B cell (primary cell): Measurements from ENCODE around the gene IRS1. TPM values are rescaled to one million over a fixed set of nuclear protein-coding genes. Genes with fewer than 3 reads are reported as not detected.

Experiments used
- ATAC-seq: fragments of 200-7000 bp; cut with Tn5 transposase; one replicate; pipeline ENCODE4 v1.10.0; 2021; ENCODE audit warnings: low read depth, mild to moderate bottlenecking, moderate number of reproducible peaks, moderate library complexity
- CTCF ChIA-PET: fragments of 350-600 bp; sonication (Branson Sonifier 250); formaldehyde crosslinking; loops from one replicate; lab custom pipeline; 2021; ENCODE audit warnings: antibody characterized with exemption, inconsistent platforms; lab: Charles Lee
- POLR2A ChIA-PET: fragments of 350-600 bp; sonication (Branson Sonifier 250); formaldehyde crosslinking; loops from one replicate; lab custom pipeline; 2021; ENCODE audit warnings: antibody characterized with exemption; lab: Charles Lee
- DNase-seq: peaks from one replicate; pipeline ENCODE4 v3.0.0; 2013
- H2AFZ ChIP-seq: 2 replicates; pipeline ENCODE4 v1.6.1; 2012; ENCODE audit warnings: mild to moderate bottlenecking, low read depth, low read length; ENCODE audit not compliant: insufficient read depth, poor library complexity, severe bottlenecking
- H3K27ac ChIP-seq, 2 donors: 1 replicate in 1 of 2; 2 replicates in 1 of 2; pipeline ENCODE4 v1.5.1; 2012 to 2013; ENCODE audit warnings: low read length in 2 of 2, mild to moderate bottlenecking in 2 of 2, moderate library complexity in 1 of 2
- H3K27me3 ChIP-seq, 4 experiments: fragments of 200-600 bp in 1 of 4; sonication (generic) in 1 of 4; replicated peaks in 1 of 4; 1 replicate in 2 of 4; 2 replicates in 2 of 4; pipeline versions ENCODE4 v1.6.1 to v1.7.0; 2013 to 2016; ENCODE audit warnings: low read length in 3 of 4, mild to moderate bottlenecking in 2 of 4, mixed read lengths in 1 of 4, moderate library complexity in 1 of 4; ENCODE audit not compliant: insufficient read depth in 4 of 4, control insufficient read depth in 3 of 4; ENCODE audit errors: control extremely low read depth in 1 of 4
- H3K36me3 ChIP-seq, 2 experiments: replicated peaks in 1 of 2; 1 replicate in 1 of 2; 2 replicates in 1 of 2; pipeline versions ENCODE4 v1.6.1 to v1.7.1; 2013; ENCODE audit warnings: low read length in 1 of 2; ENCODE audit not compliant: insufficient read depth in 2 of 2, control insufficient read depth in 1 of 2; ENCODE audit errors: control extremely low read depth in 1 of 2, extremely low read depth in 1 of 2
- H3K4me1 ChIP-seq, 2 donors: fragments of 200-600 bp in 1 of 2; sonication (generic) in 1 of 2; 1 replicate in 1 of 2; 2 replicates in 1 of 2; pipeline versions ENCODE4 v1.5.1 to v1.6.1; 2013 to 2017; ENCODE audit warnings: low read length in 2 of 2; ENCODE audit not compliant: control insufficient read depth in 2 of 2, insufficient read depth in 2 of 2
- H3K4me2 ChIP-seq: replicated peaks from 2 replicates; pipeline ENCODE3; 2012; ENCODE audit warnings: mild to moderate bottlenecking, low read depth, low read length; ENCODE audit not compliant: poor library complexity, severe bottlenecking
- H3K4me3 ChIP-seq, 5 experiments: fragments of 200-600 bp in 1 of 5; sonication (generic) in 1 of 5; 1 replicate in 3 of 5; 2 replicates in 2 of 5; pipeline versions ENCODE4 v1.5.1 to v1.7.0; 2011 to 2016; ENCODE audit warnings: low read length in 4 of 5, mild to moderate bottlenecking in 4 of 5, low read depth in 2 of 5, control low read depth in 1 of 5, moderate library complexity in 1 of 5; ENCODE audit not compliant: insufficient read depth in 1 of 5; ENCODE audit errors: control extremely low read depth in 1 of 5, extremely low read depth in 1 of 5
- H3K79me2 ChIP-seq: fragments of 200-600 bp; sonication (generic); one replicate; pipeline ENCODE4 v1.6.0; 2016; ENCODE audit warnings: low read length; ENCODE audit not compliant: control insufficient read depth, insufficient read depth
- H3K9ac ChIP-seq: fragments of 200-600 bp; sonication (generic); 2 replicates; pipeline ENCODE4 v1.6.1; 2017; ENCODE audit warnings: mild to moderate bottlenecking, low read length, moderate library complexity
- H3K9me3 ChIP-seq, 3 donors: one replicate each; pipeline versions ENCODE4 v1.6.1 to v1.7.1; 2013; ENCODE audit warnings: low read length in 2 of 3; ENCODE audit not compliant: control insufficient read depth in 2 of 3, insufficient read depth in 1 of 3; ENCODE audit errors: control extremely low read depth in 1 of 3
- H4K20me1 ChIP-seq: 2 replicates; pipeline ENCODE4 v1.6.0; 2012; ENCODE audit warnings: mild to moderate bottlenecking, low read length; ENCODE audit not compliant: insufficient read depth, control insufficient read depth, poor library complexity, severe bottlenecking
- H3K27ac Mint-ChIP-seq: one replicate; pipeline ENCODE4 v1.8.0; 2021; ENCODE audit warnings: mixed read lengths
- H3K27me3 Mint-ChIP-seq: one replicate; pipeline ENCODE4 v1.8.0; 2021; ENCODE audit warnings: mixed read lengths
- H3K4me1 Mint-ChIP-seq: one replicate; pipeline ENCODE4 v1.8.0; 2021; ENCODE audit warnings: mixed read lengths
- H3K4me3 Mint-ChIP-seq: one replicate; pipeline ENCODE4 v1.8.0; 2021; ENCODE audit warnings: mixed read lengths
- H3K9me3 Mint-ChIP-seq: one replicate; pipeline ENCODE4 v1.8.0; 2022; ENCODE audit warnings: mixed read lengths; ENCODE audit not compliant: insufficient read depth
- EZH2 ChIP-seq: IDR thresholded peaks from 2 replicates; pipeline ENCODE4 v1.6.1; 2012; ENCODE audit warnings: borderline replicate concordance, low read depth, mild to moderate bottlenecking, moderate library complexity, low read length; ENCODE audit not compliant: insufficient read depth, poor library complexity, severe bottlenecking
- WGBS: methylation state at CpG from one replicate; pipeline ENCODE4 v1.1.5; 2013; ENCODE audit warnings: missing lambda C conversion rate; ENCODE audit not compliant: insufficient coverage; 5-methylcytosine and 5-hydroxymethylcytosine counted together
- intact Hi-C: fragments of 100-400 bp; cut with micrococcal nuclease; formaldehyde crosslinking; loops from one replicate; pipeline ENCODE4 v1.10.0; 2022
- polyA plus RNA-seq: library from polyadenylated mRNA; depleted of rRNA; stranded (reverse); fragments of >200 nt; gene quantifications from 2 replicates; pipeline ENCODE4 v1.2.3, GENCODE V29; 2012
- total RNA-seq, 2 donors: library from RNA; stranded (reverse); fragments of 120-200 nt in 1 of 2; gene quantifications; 1 replicate in 1 of 2; 2 replicates in 1 of 2; pipeline versions ENCODE4 v1.2.3 to v1.2.4, GENCODE V29; 2013 to 2022
- TF ChIP-seq, protein P1 (sequence below): fragments of 200-600 bp; IDR thresholded peaks from one replicate; pipeline ENCODE4 v1.8.0; 2022; ENCODE audit warnings: antibody characterized with exemption, mild to moderate bottlenecking

IRS1 gene
- total and polyA plus RNA-seq, 2 donors (not counting 1 experiment from before 2014, with no cell fraction given), result 3.8 to 11.9 TPM

DNA sequence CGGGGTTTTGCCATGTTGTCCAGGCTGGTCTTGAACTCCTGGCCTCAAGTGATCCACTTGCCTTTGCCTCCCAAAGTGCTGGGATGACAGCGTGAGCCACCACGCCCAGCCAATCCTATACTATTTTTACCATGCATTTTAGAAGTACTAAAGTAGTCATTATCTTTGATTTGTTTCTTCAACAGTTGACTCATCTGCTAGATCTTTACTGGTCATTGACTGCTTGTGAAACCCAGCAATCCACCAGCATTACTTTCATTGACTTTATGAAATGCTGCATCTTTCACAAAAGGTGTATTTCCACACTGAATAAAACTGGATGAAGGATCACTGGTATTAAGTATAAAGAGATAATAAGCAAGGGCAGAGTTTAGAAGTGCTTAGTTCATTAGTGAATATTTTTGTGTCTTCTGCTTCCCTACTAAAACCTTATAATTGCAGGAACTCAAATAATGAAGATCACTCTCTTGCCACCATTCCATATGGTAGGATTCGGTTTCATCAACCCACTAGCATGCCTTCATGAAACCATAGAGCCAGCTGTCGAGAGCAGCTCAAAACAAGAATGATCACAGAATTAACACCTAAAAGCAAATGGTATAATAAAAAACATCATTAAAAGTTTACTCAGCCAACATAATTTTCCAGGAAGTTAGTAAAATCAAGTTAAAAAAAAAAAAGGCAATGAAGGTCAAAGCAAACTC lies 33.1 kb downstream of the IRS1 start:
- ChIA-PET CTCF (no interaction called here), POLR2A (no interaction called here)
- DNase-seq, result no peak
- Histone ChIP-seq H3K4me3 (no peak overlapping the region), H3K27ac (no peak overlapping the region), H3K79me2 (no peaks in the 10 kb centered on the region), H3K4me2 (no peak overlapping the region), H3K9ac (no peak overlapping the region), H2AFZ (no peak overlapping the region), H3K4me1 (peaks cover 7 to 15% of the 10 kb centered on the region in 2 donors), H3K27me3 (no peaks in the 10 kb centered on the region), H4K20me1 (no peaks in the 10 kb centered on the region), H3K9me3 (no peaks in the 10 kb centered on the region), H3K36me3 (no peaks in the 10 kb centered on the region)
- no peak for ATAC-seq
- H3K27me3 Mint-ChIP-seq, result no peaks in the 10 kb centered on the region
- H3K27ac Mint-ChIP-seq, result no peak overlapping the region
- no peaks in the 10 kb centered on the region for H3K9me3 Mint-ChIP-seq
- intact Hi-C loops, result no loop called here
- WGBS, result 100% methylated on average over 1 of the region's 5 CpGs
- H3K4me1 Mint-ChIP-seq, result peaks cover 29% of the 10 kb centered on the region
- no peak overlapping the region for H3K4me3 Mint-ChIP-seq
- TF ChIP-seq, protein P1, sequence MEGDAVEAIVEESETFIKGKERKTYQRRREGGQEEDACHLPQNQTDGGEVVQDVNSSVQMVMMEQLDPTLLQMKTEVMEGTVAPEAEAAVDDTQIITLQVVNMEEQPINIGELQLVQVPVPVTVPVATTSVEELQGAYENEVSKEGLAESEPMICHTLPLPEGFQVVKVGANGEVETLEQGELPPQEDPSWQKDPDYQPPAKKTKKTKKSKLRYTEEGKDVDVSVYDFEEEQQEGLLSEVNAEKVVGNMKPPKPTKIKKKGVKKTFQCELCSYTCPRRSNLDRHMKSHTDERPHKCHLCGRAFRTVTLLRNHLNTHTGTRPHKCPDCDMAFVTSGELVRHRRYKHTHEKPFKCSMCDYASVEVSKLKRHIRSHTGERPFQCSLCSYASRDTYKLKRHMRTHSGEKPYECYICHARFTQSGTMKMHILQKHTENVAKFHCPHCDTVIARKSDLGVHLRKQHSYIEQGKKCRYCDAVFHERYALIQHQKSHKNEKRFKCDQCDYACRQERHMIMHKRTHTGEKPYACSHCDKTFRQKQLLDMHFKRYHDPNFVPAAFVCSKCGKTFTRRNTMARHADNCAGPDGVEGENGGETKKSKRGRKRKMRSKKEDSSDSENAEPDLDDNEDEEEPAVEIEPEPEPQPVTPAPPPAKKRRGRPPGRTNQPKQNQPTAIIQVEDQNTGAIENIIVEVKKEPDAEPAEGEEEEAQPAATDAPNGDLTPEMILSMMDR, result no peak
- no peak for TF ChIP-seq EZH2

DNA sequence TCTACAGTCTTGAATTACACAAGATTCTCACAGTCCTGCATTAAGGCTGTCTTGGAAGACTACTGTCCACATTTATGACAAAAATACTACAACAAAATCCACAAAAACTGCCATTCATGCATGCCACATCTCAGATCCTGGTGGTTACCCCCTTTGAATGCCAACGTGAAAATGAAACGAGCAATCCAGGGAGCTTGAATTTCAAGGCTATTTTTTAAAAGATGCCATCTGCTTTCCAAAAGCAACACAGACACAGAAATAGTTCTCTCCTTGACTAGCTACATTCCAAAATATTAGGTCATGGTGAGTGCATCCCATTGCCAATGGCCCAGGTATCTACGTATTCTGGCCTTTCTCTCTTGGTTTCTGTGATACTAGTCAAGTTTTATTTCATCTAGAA lies 36.3 kb downstream of the IRS1 start:
- Histone ChIP-seq H3K27ac (no peak overlapping the region), H2AFZ (no peak overlapping the region), H3K36me3 (no peaks in the 10 kb centered on the region), H3K9me3 (no peaks in the 10 kb centered on the region), H3K27me3 (no peaks in the 10 kb centered on the region), H3K9ac (no peak overlapping the region), H3K79me2 (no peaks in the 10 kb centered on the region), H3K4me1 (peaks cover 7 to 10% of the 10 kb centered on the region in 2 donors), H3K4me3 (no peak overlapping the region), H3K4me2 (no peak overlapping the region), H4K20me1 (no peaks in the 10 kb centered on the region)
- 90% methylated on average over 3 of the region's 3 CpGs for whole genome bisulfite sequencing
- ATAC-seq (no peak), DNase-seq (no peak)
- no peak overlapping the region for H3K27ac Mint-ChIP-seq
- TF ChIP-seq EZH2, result no peak
- TF ChIP-seq, protein P1, result no peak
- peaks cover 22% of the 10 kb centered on the region for H3K4me1 Mint-ChIP-seq
- intact Hi-C loops, result no loop called here
- ChIA-PET POLR2A (interaction anchor here (0.6 kb wide), 1 partner anchor 694 kb away, joined by 3 read pairs; no protein-coding TSS in a partner anchor), CTCF (no interaction called here)
- H3K9me3 Mint-ChIP-seq, result no peaks in the 10 kb centered on the region
- no peak overlapping the region for H3K4me3 Mint-ChIP-seq
- no peaks in the 10 kb centered on the region for H3K27me3 Mint-ChIP-seq
